GM23338 (cell line): ENCODE measurements around the gene BCHE. TPM values are rescaled to one million over a fixed set of nuclear protein-coding genes. Genes with fewer than 3 reads are reported as not detected.
A peak's percentile ranks its signal among the peaks of the same experiment; 100 is the strongest.
"Not testable (repeated sequence)": the region's sequence is repeated elsewhere in the genome, so short reads cannot be mapped to it uniquely, and the experiment has no call there.

Experiments
- ATAC-seq: fragments of 200-7000 bp; cut with Tn5 transposase; 3 replicates; pipeline ENCODE4 v1.9.1; 2020
- DNase-seq: peaks from one replicate; pipeline ENCODE4 v3.0.0-alpha.2; 2015; ENCODE audit warnings: low spot score
- H2AFZ ChIP-seq: fragments of 200-600 bp; sonication (generic); 2 replicates; pipeline ENCODE4 v1.8.0; 2016; ENCODE audit warnings: antibody characterized with exemption, mild to moderate bottlenecking, moderate library complexity
- H3F3A ChIP-seq: fragments of 200-600 bp; sonication (generic); replicated peaks from 2 replicates; pipeline ENCODE4 v1.8.0; 2017; ENCODE audit warnings: antibody characterized with exemption, mixed run types, low read depth
- H3K27ac ChIP-seq: fragments of 200-600 bp; sonication (generic); 2 replicates; pipeline ENCODE4 v1.6.1; 2016; ENCODE audit warnings: low read depth
- H3K27me3 ChIP-seq: fragments of 200-600 bp; sonication (generic); 2 replicates; pipeline ENCODE4 v1.8.0; 2016; ENCODE audit warnings: mild to moderate bottlenecking, mixed run types, moderate library complexity; ENCODE audit not compliant: insufficient read depth
- H3K36me3 ChIP-seq: fragments of 200-600 bp; sonication (generic); 2 replicates; pipeline ENCODE4 v1.8.0; 2016; ENCODE audit warnings: mild to moderate bottlenecking; ENCODE audit not compliant: insufficient read depth
- H3K4me1 ChIP-seq: fragments of 200-600 bp; sonication (generic); 2 replicates; pipeline ENCODE4 v1.8.0; 2016; ENCODE audit warnings: mild to moderate bottlenecking, moderate library complexity; ENCODE audit not compliant: insufficient read depth
- H3K4me2 ChIP-seq: fragments of 200-600 bp; sonication (generic); 2 replicates; pipeline ENCODE4 v1.7.1; 2017; ENCODE audit warnings: mixed run types
- H3K4me3 ChIP-seq: fragments of 200-600 bp; sonication (generic); 2 replicates; pipeline ENCODE4 v1.6.1; 2016; ENCODE audit warnings: mixed run types
- H3K79me2 ChIP-seq: fragments of 200-600 bp; sonication (generic); replicated peaks from 2 replicates; pipeline ENCODE4 v1.8.0; 2017; ENCODE audit warnings: mild to moderate bottlenecking; ENCODE audit not compliant: insufficient read depth
- H3K9me2 ChIP-seq: fragments of 200-600 bp; sonication (generic); 2 replicates; pipeline ENCODE4 v1.8.0; 2017; ENCODE audit not compliant: insufficient read depth
- H4K20me1 ChIP-seq: fragments of 200-600 bp; sonication (generic); replicated peaks from 2 replicates; pipeline ENCODE4 v1.8.0; 2017; ENCODE audit warnings: mild to moderate bottlenecking; ENCODE audit not compliant: insufficient read depth
- H3K27ac Mint-ChIP-seq: 2 replicates; pipeline ENCODE4 v1.8.0; 2020; ENCODE audit warnings: inconsistent platforms, mild to moderate bottlenecking, moderate library complexity, mixed read lengths
- H3K27me3 Mint-ChIP-seq: 3 replicates; pipeline ENCODE4 v1.8.0; 2022; ENCODE audit warnings: low read depth, mild to moderate bottlenecking, moderate library complexity, mixed read lengths, inconsistent platforms; ENCODE audit not compliant: insufficient read depth, poor library complexity
- H3K36me3 Mint-ChIP-seq: 3 replicates; pipeline ENCODE4 v1.8.0; 2021; ENCODE audit warnings: low read depth, mild to moderate bottlenecking, inconsistent platforms, moderate library complexity, mixed read lengths
- H3K4me1 Mint-ChIP-seq: 3 replicates; pipeline ENCODE4 v1.8.0; 2020; ENCODE audit warnings: mild to moderate bottlenecking, inconsistent platforms, mixed read lengths
- H3K4me3 Mint-ChIP-seq: 3 replicates; pipeline ENCODE4 v1.8.0; 2021; ENCODE audit warnings: moderate library complexity, mild to moderate bottlenecking, inconsistent platforms, mixed read lengths
- H3K9me3 Mint-ChIP-seq: 3 replicates; pipeline ENCODE4 v1.8.0; 2020; ENCODE audit warnings: moderate library complexity, mild to moderate bottlenecking, inconsistent platforms, mixed read lengths
- ETS1 ChIP-seq: IDR thresholded peaks from 2 replicates; pipeline ENCODE4 v1.6.1; 2016; ENCODE audit warnings: antibody characterized with exemption
- REST ChIP-seq: IDR thresholded peaks from one replicate; pipeline ENCODE4 v1.6.1; 2018; ENCODE audit warnings: antibody characterized with exemption; ENCODE audit not compliant: unreplicated experiment
- ZNF331 ChIP-seq: fragments of 250-450 bp; sonication (Bioruptor Pico); IDR thresholded peaks from 2 replicates; pipeline ENCODE4 v1.5.0; 2020; ENCODE audit warnings: low read depth, mild to moderate bottlenecking, moderate library complexity
- polyA plus RNA-seq: library from polyadenylated mRNA; unstranded; fragments of >200 nt; fragmentation: Nextera tagmentation; extraction: Ambion mirVana; gene quantifications from 2 replicates; pipeline ENCODE4 v1.2.1, GENCODE V29; 2016
- total RNA-seq: library from RNA; depleted of rRNA; stranded (reverse); fragments of >200 nt; shearing (Covaris generic); gene quantifications from 2 replicates; pipeline ENCODE4 v1.2.3, GENCODE V29; 2014

Gene BCHE
- total and polyA plus RNA-seq, 2 experiments from 2014 or later, result 0.73 to 1.1 TPM

GRCh38 chr3:165815682-165816081 lies 21.5 kb downstream of the BCHE start (continued):
- TF ChIP-seq REST, result no peak

GRCh38 chr3:165814380-165814779 lies 22.8 kb downstream of the BCHE start:
- Mint-ChIP-seq H3K27ac (0 out of 2 replicates have a peak overlapping the region, but pooled peaks have one; percentile 72), H3K4me3 (no peak overlapping the region), H3K9me3 (no peaks in the 10 kb centered on the region), H3K4me1 (peaks cover 8% of the 10 kb centered on the region; the same call in 2 of the 3 replicates), H3K27me3 (no peaks in the 10 kb centered on the region), H3K36me3 (no peaks in the 10 kb centered on the region)
- ATAC-seq (no peak), DNase-seq (peak; percentile 8)
- Histone ChIP-seq H3K4me3 (no peak overlapping the region), H3K4me1 (no peaks in the 10 kb centered on the region), H4K20me1 (no peaks in the 10 kb centered on the region), H3K4me2 (no peak overlapping the region), H3K27ac (no peak overlapping the region), H3F3A (no peaks in the 10 kb centered on the region), H3K36me3 (no peaks in the 10 kb centered on the region), H2AFZ (peak overlapping the region; percentile 67; the same call in 1 of the 2 replicates), H3K79me2 (no peaks in the 10 kb centered on the region), H3K9me2 (no peaks in the 10 kb centered on the region), H3K27me3 (no peaks in the 10 kb centered on the region)
- TF ChIP-seq ETS1 (no peak), ZNF331 (CRISPR knock-in tag) (peak; percentile 82)

- H3K27me3 ChIP-seq, H3K36me3 ChIP-seq, H3K36me3 Mint-ChIP-seq, DNase-seq, H3F3A ChIP-seq, H3K4me1 ChIP-seq, H3K27ac ChIP-seq, H3K4me1 Mint-ChIP-seq, H2AFZ ChIP-seq, H3K9me3 Mint-ChIP-seq, H3K27me3 Mint-ChIP-seq, H3K4me3 Mint-ChIP-seq, H4K20me1 ChIP-seq, ATAC-seq, H3K9me2 ChIP-seq, H3K27ac Mint-ChIP-seq, H3K4me3 ChIP-seq, H3K4me2 ChIP-seq, H3K79me2 ChIP-seq: not testable (repeated sequence)
Observed at GRCh38 chr3:165807937-165808336, 29.3 kb downstream of the BCHE start.
